Retinal pigment epithelial cell (primary cell): ENCODE data around the gene EHF.

ENCODE experiments used
- DNase-seq: peaks from one replicate; pipeline ENCODE4 v3.0.0-alpha.2; 2010; ENCODE audit warnings: low read depth
- H3K4me3 ChIP-seq: 2 replicates; pipeline ENCODE4 v1.5.1; 2011; ENCODE audit warnings: mild to moderate bottlenecking, low read length, control low read depth, moderate library complexity
- TF ChIP-seq, protein P1 (sequence below): conservative IDR thresholded peaks from 2 replicates; pipeline ENCODE4 v1.5.1; 2011; ENCODE audit warnings: low read depth, low read length, control low read depth, inconsistent platforms

EHF gene

DNA sequence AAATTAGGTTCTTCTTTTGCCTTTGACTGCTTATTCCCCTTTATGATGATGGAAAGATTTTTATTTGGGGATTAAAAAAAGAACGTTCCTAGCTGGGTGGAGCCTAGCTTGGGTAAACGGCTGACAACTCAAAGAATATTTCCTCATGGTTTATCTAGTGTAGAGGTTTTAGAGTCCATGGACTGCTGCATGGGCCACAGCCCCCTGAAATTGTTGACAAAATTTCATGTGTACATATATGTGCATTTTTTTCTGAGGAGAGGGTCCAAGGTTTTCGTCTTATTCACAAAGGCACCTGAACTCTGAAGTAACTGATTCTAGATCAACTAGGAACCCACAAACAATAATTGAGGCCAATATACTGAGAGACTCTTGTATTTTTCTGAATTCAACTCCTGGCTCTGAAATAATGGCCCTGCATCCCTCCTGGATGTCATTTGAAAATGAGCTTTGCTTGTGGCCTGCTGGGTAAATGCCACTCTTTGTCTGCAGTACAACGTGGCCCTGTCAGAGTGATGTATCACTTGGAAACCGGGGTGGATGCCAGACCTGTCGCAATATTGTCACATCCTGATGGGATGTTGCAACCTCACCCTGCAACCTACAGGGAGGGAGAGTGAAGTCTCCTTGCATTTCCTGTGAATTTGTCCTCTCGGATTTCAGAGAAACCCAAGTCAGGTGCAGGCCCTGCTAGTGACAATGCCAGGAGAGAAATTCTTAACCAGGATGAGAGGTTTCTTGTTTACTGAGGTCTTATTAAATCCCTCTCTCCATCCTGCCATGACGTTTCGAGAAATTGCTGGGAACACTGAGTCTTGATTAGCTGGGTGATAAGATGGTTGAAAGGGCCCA lies 33.8 kb downstream of the EHF start:
- TF ChIP-seq, protein P1, sequence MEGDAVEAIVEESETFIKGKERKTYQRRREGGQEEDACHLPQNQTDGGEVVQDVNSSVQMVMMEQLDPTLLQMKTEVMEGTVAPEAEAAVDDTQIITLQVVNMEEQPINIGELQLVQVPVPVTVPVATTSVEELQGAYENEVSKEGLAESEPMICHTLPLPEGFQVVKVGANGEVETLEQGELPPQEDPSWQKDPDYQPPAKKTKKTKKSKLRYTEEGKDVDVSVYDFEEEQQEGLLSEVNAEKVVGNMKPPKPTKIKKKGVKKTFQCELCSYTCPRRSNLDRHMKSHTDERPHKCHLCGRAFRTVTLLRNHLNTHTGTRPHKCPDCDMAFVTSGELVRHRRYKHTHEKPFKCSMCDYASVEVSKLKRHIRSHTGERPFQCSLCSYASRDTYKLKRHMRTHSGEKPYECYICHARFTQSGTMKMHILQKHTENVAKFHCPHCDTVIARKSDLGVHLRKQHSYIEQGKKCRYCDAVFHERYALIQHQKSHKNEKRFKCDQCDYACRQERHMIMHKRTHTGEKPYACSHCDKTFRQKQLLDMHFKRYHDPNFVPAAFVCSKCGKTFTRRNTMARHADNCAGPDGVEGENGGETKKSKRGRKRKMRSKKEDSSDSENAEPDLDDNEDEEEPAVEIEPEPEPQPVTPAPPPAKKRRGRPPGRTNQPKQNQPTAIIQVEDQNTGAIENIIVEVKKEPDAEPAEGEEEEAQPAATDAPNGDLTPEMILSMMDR, result no peak
- DNase-seq, result no peak
- H3K4me3 ChIP-seq, result no peak overlapping the region

DNA sequence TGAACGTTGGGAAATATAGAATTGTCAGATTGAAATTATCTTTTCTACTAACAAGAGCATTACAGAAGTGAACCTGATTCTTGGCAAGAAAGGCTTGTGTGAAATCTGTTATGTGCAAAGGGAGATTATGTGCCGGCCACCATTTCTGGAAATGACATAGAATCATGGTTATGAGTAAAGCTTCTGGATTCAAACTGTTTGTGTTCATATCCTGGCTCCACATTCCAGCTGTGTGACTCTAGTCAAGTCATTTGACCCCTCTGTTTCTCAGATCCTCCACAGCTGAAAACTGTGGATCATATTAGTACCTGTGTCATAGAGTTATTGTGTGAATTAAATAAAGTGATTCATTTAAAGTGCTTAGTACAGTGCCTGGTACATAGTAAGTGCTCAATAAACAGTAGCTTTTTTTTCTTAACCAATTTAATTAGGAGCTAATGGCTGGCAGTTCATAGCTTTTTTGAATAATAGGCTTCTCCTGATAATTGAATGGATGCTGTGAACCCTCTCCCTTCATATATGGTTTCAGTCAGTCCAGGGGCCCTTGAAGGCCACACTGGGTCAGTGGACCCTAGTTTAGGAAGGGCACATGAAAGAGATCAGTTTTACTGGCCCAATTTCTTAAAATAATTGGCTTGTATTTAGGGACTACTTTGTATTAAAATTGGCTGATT lies 34.6 kb downstream of the EHF start:
- TF ChIP-seq, protein P1, result no peak
- DNase-seq, result no peak
- no peak overlapping the region for H3K4me3 ChIP-seq

GRCh38 chr11:34656062-34656720 lies 35.3 kb downstream of the EHF start:
- DNase-seq, result no peak
- TF ChIP-seq, protein P1, result no peak
- no peak overlapping the region for H3K4me3 ChIP-seq

GRCh38 chr11:34658071-34659015 lies 37.5 kb downstream of the EHF start:
- H3K4me3 ChIP-seq, result no peak overlapping the region
- TF ChIP-seq, protein P1, result no peak
- no peak for DNase-seq

DNA sequence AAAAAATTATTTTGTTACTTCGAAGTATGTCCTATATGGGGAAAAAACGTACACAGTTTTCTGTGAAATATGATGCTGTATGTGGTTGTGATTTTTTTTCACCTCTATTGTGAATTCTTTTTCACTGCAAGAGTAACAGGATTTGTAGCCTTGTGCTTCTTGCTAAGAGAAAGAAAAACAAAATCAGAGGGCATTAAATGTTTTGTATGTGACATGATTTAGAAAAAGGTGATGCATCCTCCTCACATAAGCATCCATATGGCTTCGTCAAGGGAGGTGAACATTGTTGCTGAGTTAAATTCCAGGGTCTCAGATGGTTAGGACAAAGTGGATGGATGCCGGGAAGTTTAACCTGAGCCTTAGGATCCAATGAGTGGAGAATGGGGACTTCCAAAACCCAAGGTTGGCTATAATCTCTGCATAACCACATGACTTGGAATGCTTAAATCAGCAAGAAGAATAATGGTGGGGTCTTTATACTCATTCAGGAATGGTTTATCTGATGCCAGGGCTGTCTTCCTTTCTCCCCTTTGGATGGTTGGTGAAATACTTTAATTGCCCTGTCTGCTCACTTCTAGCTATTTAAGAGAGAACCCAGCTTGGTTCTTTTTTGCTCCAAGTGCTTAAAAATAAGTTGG lies 38.3 kb downstream of the EHF start:
- H3K4me3 ChIP-seq, result no peak overlapping the region
- TF ChIP-seq, protein P1, result no peak
- DNase-seq, result no peak
